Gastroesophageal sphincter (tissue), 4 donors: ENCODE data around the gene HLA-A. TPM values are rescaled to one million over a fixed set of nuclear protein-coding genes. Genes with fewer than 3 reads are reported as not detected.

Experiments used
- ATAC-seq: fragments of 150-250 bp; one replicate; pipeline ENCODE4 v1.9.1; 2016; ENCODE audit warnings: mild to moderate bottlenecking, moderate library complexity
- H3K27ac ChIP-seq, 4 donors: fragments of 200-600 bp; sonication (generic) in 3 of 4; 1 replicate in 3 of 4; 2 replicates in 1 of 4; pipeline ENCODE4 v1.5.1; 2016 to 2019
- H3K27me3 ChIP-seq: fragments of 200-600 bp; sonication (generic); one replicate; pipeline ENCODE4 v1.5.1; 2019
- H3K36me3 ChIP-seq, 2 donors: fragments of 200-600 bp; sonication (generic); one replicate each; pipeline ENCODE4 v1.5.1; 2019; ENCODE audit warnings: control low read depth in 1 of 2
- H3K4me1 ChIP-seq, 3 donors: fragments of 200-600 bp; sonication (generic); 1 replicate in 2 of 3; 2 replicates in 1 of 3; pipeline ENCODE4 v1.5.1; 2016 to 2019; ENCODE audit warnings: control low read depth in 2 of 3
- H3K4me3 ChIP-seq, 2 donors: fragments of 200-600 bp; sonication (generic); one replicate each; pipeline ENCODE4 v1.5.1; 2019; ENCODE audit warnings: mild to moderate bottlenecking in 1 of 2, moderate library complexity in 1 of 2
- H3K9me3 ChIP-seq, 3 donors: fragments of 200-600 bp; sonication (generic); one replicate each; pipeline ENCODE4 v1.5.1; 2017 to 2019; ENCODE audit warnings: control low read depth in 2 of 3
- EP300 ChIP-seq: sonication (generic); formaldehyde crosslinking; IDR thresholded peaks from one replicate; pipeline ENCODE4 v1.6.1; 2017; ENCODE audit warnings: antibody characterized with exemption, mild to moderate bottlenecking
- POLR2A ChIP-seq, 2 donors: fragments of 450-650 bp; IDR thresholded peaks; one replicate each; pipeline ENCODE4 v1.6.1; 2017; ENCODE audit warnings: antibody characterized with exemption in 2 of 2, mild to moderate bottlenecking in 2 of 2, moderate library complexity in 1 of 2
- POLR2AphosphoS5 ChIP-seq: sonication (generic); formaldehyde crosslinking; IDR thresholded peaks from one replicate; pipeline ENCODE4 v1.6.1; 2017; ENCODE audit warnings: antibody characterized with exemption
- WGBS, 2 donors: methylation state at CpG; one replicate each; pipeline ENCODE4 v1.1.5; 2018; ENCODE audit warnings: low coverage in 1 of 2; 5-methylcytosine and 5-hydroxymethylcytosine counted together
- total RNA-seq, 4 donors: library from RNA; depleted of rRNA; stranded (reverse); fragments of >200 nt; gene quantifications; one replicate each; pipeline ENCODE4 v1.1.0, GENCODE V29; 2016
- TF ChIP-seq, protein P1 (sequence below), 4 experiments: fragments of 200-600 bp in 2 of 4; fragments of 450-650 bp in 2 of 4; sonication (generic) in 1 of 4; IDR thresholded peaks; one replicate each; pipeline ENCODE4 v1.5.1; 2017 to 2019; ENCODE audit warnings: antibody characterized with exemption in 4 of 4, mild to moderate bottlenecking in 2 of 4, moderate library complexity in 2 of 4

HLA-A gene
- total RNA-seq, 4 donors from 2014 or later: 281 to 626 (median 424) TPM

DNA sequence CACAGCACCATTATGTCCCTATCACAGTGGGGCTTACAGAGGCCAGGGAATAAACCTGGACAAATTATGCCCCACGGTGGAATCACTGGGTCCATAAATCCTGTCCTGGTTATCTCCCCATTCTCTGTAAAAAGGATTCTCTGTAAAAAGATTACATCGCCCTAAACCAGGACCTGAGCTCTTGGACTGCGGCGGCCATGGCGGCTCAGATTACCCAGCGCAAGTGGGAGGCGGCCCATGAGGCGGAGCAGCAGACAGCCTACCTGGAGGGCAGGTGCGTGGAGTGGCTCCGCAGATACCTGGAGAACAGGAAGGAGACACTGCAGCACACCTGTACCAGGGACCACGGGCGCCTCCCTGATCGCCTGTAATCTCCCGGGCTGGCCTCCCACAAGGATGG is 8.4 kb upstream of the HLA-A start:
- no peak overlapping the region for H3K27ac ChIP-seq
- 78 to 79% methylated on average over 3 to 6 of the region's 14 CpGs for WGBS, 2 donors
- no peaks in the 10 kb centered on the region for H3K27me3 ChIP-seq
- no peak overlapping the region for H3K4me3 ChIP-seq
- no peaks in the 10 kb centered on the region for H3K4me1 ChIP-seq
- no peaks in the 10 kb centered on the region for H3K36me3 ChIP-seq
- no peak for ATAC-seq
- TF ChIP-seq POLR2A (IDR thresholded peaks at IDR 0.05) (no peak), EP300 (no peak), POLR2AphosphoS5 (no peak)
- TF ChIP-seq, protein P1, sequence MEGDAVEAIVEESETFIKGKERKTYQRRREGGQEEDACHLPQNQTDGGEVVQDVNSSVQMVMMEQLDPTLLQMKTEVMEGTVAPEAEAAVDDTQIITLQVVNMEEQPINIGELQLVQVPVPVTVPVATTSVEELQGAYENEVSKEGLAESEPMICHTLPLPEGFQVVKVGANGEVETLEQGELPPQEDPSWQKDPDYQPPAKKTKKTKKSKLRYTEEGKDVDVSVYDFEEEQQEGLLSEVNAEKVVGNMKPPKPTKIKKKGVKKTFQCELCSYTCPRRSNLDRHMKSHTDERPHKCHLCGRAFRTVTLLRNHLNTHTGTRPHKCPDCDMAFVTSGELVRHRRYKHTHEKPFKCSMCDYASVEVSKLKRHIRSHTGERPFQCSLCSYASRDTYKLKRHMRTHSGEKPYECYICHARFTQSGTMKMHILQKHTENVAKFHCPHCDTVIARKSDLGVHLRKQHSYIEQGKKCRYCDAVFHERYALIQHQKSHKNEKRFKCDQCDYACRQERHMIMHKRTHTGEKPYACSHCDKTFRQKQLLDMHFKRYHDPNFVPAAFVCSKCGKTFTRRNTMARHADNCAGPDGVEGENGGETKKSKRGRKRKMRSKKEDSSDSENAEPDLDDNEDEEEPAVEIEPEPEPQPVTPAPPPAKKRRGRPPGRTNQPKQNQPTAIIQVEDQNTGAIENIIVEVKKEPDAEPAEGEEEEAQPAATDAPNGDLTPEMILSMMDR (IDR thresholded peaks at IDR 0.05): no peak
- H3K9me3 ChIP-seq: no peaks in the 10 kb centered on the region

DNA sequence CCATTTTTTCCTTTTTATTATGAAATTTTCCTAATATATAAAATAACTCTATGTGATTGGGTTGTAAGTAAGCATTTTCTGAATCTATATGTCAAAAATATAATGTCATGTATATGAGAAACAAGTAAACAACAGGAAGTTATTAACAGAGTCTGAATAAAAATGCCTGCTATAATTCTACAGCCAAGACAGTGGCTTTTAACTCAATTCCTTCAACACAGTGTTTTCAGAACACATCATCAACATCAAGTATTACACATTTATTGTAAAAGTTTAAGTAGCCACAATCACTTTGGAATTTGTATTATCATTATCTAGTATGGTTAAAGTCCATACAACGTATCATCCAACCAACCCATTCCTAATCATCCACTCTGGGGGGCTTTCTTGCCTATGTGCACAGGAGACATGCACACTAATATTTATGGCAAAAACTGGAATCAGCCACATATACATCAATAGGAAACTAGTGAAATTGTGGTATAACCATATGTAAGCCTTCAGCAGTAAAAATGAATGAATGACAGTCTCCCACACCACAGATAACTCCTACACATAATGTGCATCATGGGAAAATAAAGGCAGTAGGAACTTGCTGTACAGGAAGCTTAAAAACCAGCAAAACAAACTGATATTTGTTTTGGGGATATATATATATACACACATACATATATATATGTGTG is 6.9 kb upstream of the HLA-A start:
- Histone ChIP-seq H3K27me3 (no peaks in the 10 kb centered on the region), H3K27ac (no peak overlapping the region), H3K36me3 (no peaks in the 10 kb centered on the region), H3K4me3 (no peak overlapping the region), H3K9me3 (no peaks in the 10 kb centered on the region), H3K4me1 (no peaks in the 10 kb centered on the region)
- WGBS, 2 donors: 33% methylated on average over 1 of the region's 1 CpG; no CpG with 5 or more reads in 1 of the 2 donors
- TF ChIP-seq EP300 (no peak), POLR2AphosphoS5 (no peak), POLR2A (IDR thresholded peaks at IDR 0.05) (no peak)
- TF ChIP-seq, protein P1 (IDR thresholded peaks at IDR 0.05): no peak
- ATAC-seq: no peak

GRCh38 chr6:29938746-29939508 is 3.4 kb upstream of the HLA-A start:
- 67 to 78% methylated on average over 5 to 6 of the region's 9 CpGs for WGBS, 2 donors

GRCh38 chr6:29941016-29941415 is 1.3 kb upstream of the HLA-A start:
- Histone ChIP-seq H3K27ac (peak overlapping the region in 1 of 4 donors; percentile 86), H3K4me1 (peaks cover 0 to 31% (median 0%) of the 10 kb centered on the region in 3 donors), H3K36me3 (peaks cover 0 to 11% of the 10 kb centered on the region in 2 donors), H3K9me3 (no peaks in the 10 kb centered on the region), H3K27me3 (no peaks in the 10 kb centered on the region), H3K4me3 (no peak overlapping the region)
- TF ChIP-seq POLR2A (IDR thresholded peaks at IDR 0.05): no peak
- TF ChIP-seq EP300: no peak
- TF ChIP-seq POLR2AphosphoS5: no peak
- TF ChIP-seq, protein P1 (IDR thresholded peaks at IDR 0.05): no peak
- WGBS, 2 donors: 62 to 68% methylated on average over 4 of the region's 4 CpGs
- ATAC-seq: no peak

More at GRCh38 chr6:29938746-29939508, 3.4 kb upstream of the HLA-A start:
- Histone ChIP-seq H3K4me1 (peaks cover 0 to 15% (median 0%) of the 10 kb centered on the region in 3 donors), H3K27ac (no peak overlapping the region), H3K36me3 (no peaks in the 10 kb centered on the region), H3K9me3 (no peaks in the 10 kb centered on the region), H3K4me3 (no peak overlapping the region), H3K27me3 (no peaks in the 10 kb centered on the region)
- no peak for TF ChIP-seq EP300
- no peak for TF ChIP-seq POLR2A (IDR thresholded peaks at IDR 0.05)
- TF ChIP-seq POLR2AphosphoS5: no peak
- TF ChIP-seq, protein P1 (IDR thresholded peaks at IDR 0.05): no peak
- ATAC-seq: no peak
